ENCODE measurements around the gene RXRA. TPM values are rescaled to one million over a fixed set of nuclear protein-coding genes. Genes with fewer than 3 reads are reported as not detected.

The RXRA gene
- total and polyA plus RNA-seq, 10 of the 15 experiments (the other 5 are each of a cell fraction or from before 2014, with no cell fraction given), result 0.89 to 36.8 (median 11.1) TPM

DNA sequence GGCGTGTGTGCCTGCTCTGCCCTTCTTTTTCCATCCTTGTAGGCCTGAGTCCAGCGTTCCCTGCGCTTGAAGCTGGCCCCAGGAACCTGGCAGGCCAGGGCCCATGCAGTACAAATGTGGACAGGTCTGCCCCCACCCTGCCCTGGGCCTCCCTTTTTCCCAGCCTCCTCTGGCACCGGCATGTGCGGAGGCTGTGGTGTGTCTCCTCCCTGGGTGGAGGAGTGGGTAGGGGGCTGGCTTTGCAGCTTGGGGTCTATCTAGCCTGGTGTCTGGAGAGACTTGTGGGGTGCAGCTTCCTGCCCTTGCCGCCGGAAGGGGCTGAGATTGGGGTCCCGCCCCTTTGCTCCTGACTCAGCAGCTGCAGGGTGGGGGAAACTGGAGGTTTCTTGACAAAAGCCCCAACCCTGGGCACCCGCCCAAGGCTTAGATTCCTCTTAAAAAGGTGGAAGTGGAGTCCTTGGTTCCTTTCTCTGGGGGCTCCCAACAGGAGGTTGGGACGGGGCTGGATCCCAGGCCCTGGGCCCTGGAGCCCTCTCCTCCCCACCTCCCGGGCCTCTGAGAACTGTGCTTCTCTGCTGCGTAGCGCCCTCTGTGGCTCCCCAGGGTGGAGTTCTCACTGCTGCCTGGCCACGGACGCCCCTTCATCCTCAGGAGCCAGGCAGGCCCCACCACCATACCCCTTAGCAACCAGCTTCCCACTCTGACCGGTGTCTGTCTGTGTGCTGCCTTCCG lies 18.0 kb downstream of the RXRA start:
- FAIRE-seq, result no peak

More for the DNA sequence above, 18.0 kb downstream of the RXRA start:
- Histone ChIP-seq H3K27ac (ENCODE audit: control insufficient read depth, insufficient read depth) (no peak overlapping the region), H4K20me1 (ENCODE audit: control insufficient read depth, insufficient read depth) (no peaks in the 10 kb centered on the region), H3K27me3 (replicated peaks in 1 of 2; ENCODE audit: control insufficient read depth in 2 of 2, insufficient read depth in 2 of 2, low read length in 1 of 2) (no peaks in the 10 kb centered on the region), H3K9ac (ENCODE audit: control insufficient read depth, insufficient read depth, low read length) (no peak overlapping the region), H2AFZ (ENCODE audit: control insufficient read depth, low read depth, low read length) (no peak overlapping the region), H3K79me2 (ENCODE audit: control insufficient read depth, insufficient read depth, low read length) (no peaks in the 10 kb centered on the region), H3K4me3 (no peak overlapping the region), H3K36me3 (ENCODE audit: control insufficient read depth in 2 of 2, insufficient read depth in 2 of 2, low read length in 1 of 2) (no peaks in the 10 kb centered on the region), H3K4me2 (ENCODE audit: control insufficient read depth, insufficient read depth) (no peak overlapping the region), H3K4me1 (ENCODE audit: control insufficient read depth, insufficient read depth, low read length) (no peaks in the 10 kb centered on the region), H3K9me3 (replicated peaks; ENCODE audit: control insufficient read depth, insufficient read depth, low read length) (no peaks in the 10 kb centered on the region)
- ChIA-PET RAD21 (ENCODE audit: unreplicated experiment) (no interaction called here), POLR2A (no interaction called here), CTCF (no interaction called here), SMC1A (ENCODE audit: uncharacterized antibody, unreplicated experiment) (no interaction called here)
- no peak for ATAC-seq
- 17% methylated on average over 17 of the region's 17 CpGs for WGBS (ENCODE audit: insufficient coverage, insufficient replicate concordance, low lambda C conversion rate, missing lambda C conversion rate)
- no TSS peak for BruUV-seq (replicated peaks)
- in situ Hi-C loops (cut with MboI) (no loop called here), intact Hi-C loops (cut with micrococcal nuclease; ENCODE audit: unreplicated experiment) (no loop called here)
- no peak for DNase-seq (ENCODE audit: low read depth, low spot score)
- TF ChIP-seq STAT1 (conservative IDR thresholded peaks at IDR 0.05) (no peak), CHD2 (IDR thresholded peaks at IDR 0.05; ENCODE audit: borderline replicate concordance, low read depth, low read length) (no peak), SMC3 (IDR thresholded peaks at IDR 0.05; ENCODE audit: borderline replicate concordance, low read length) (no peak), CHD1 (IDR thresholded peaks at IDR 0.05; ENCODE audit: low read depth, low read length) (no peak), EZH2 (IDR thresholded peaks at IDR 0.05; ENCODE audit: borderline replicate concordance, control insufficient read depth, low read depth, low read length) (no peak), RELA (IDR thresholded peaks at IDR 0.05; ENCODE audit: borderline replicate concordance, partially characterized antibody) (no peak), SREBF2 (IDR thresholded peaks at IDR 0.05; ENCODE audit: low read length) (no peak), ZZZ3 (IDR thresholded peaks at IDR 0.05; ENCODE audit: control insufficient read depth, insufficient read length, low read depth) (no peak), SUZ12 (IDR thresholded peaks at IDR 0.05; ENCODE audit: unreplicated experiment) (no peak), ZNF622 (IDR thresholded peaks at IDR 0.05) (no peak), SUPT20H (IDR thresholded peaks at IDR 0.05; ENCODE audit: borderline replicate concordance, control insufficient read depth, low read depth, low read length) (no peak), ZBTB11 (CRISPR knock-in tag; IDR thresholded peaks at IDR 0.05) (no peak), DPF2 (IDR thresholded peaks at IDR 0.05) (no peak), ETV6 (conservative IDR thresholded peaks at IDR 0.05 in 1 of 2, IDR thresholded peaks at IDR 0.05 in 1 of 2; ENCODE audit: borderline replicate concordance in 1 of 2, low read depth in 1 of 2) (no peak), IRF4 (IDR thresholded peaks at IDR 0.05; ENCODE audit: low read depth, low read length) (no peak)

Measured in GM12878 (cell line).